Glutamatergic neuron (in vitro differentiated cells): ENCODE data around the gene ZNF423. TPM values are rescaled to one million over a fixed set of nuclear protein-coding genes. Genes with fewer than 3 reads are reported as not detected.

Experiments
- DNase-seq: peaks from one replicate; pipeline ENCODE4 v3.0.0; 2022
- H3K27ac Mint-ChIP-seq: one replicate; pipeline ENCODE4 v1.8.0; 2020; ENCODE audit warnings: mild to moderate bottlenecking, mixed read lengths, inconsistent platforms; ENCODE audit not compliant: unreplicated experiment
- H3K27me3 Mint-ChIP-seq: one replicate; pipeline ENCODE4 v1.8.0; 2020; ENCODE audit warnings: mild to moderate bottlenecking, moderate library complexity, mixed read lengths, inconsistent platforms; ENCODE audit not compliant: unreplicated experiment
- H3K36me3 Mint-ChIP-seq: one replicate; pipeline ENCODE4 v1.8.0; 2020; ENCODE audit warnings: mild to moderate bottlenecking, mixed read lengths, inconsistent platforms; ENCODE audit not compliant: unreplicated experiment
- H3K4me1 Mint-ChIP-seq: one replicate; pipeline ENCODE4 v1.8.0; 2020; ENCODE audit warnings: mild to moderate bottlenecking, low read depth, mixed read lengths, inconsistent platforms; ENCODE audit not compliant: unreplicated experiment
- H3K4me3 Mint-ChIP-seq: one replicate; pipeline ENCODE4 v1.8.0; 2020; ENCODE audit warnings: mild to moderate bottlenecking, mixed read lengths, inconsistent platforms; ENCODE audit not compliant: unreplicated experiment
- H3K9me3 Mint-ChIP-seq: one replicate; pipeline ENCODE4 v1.8.0; 2020; ENCODE audit warnings: mild to moderate bottlenecking, moderate library complexity, mixed read lengths, inconsistent platforms; ENCODE audit not compliant: unreplicated experiment
- CTCF ChIP-seq: fragments of 200-600 bp; sonication (generic); IDR thresholded peaks from one replicate; pipeline ENCODE4 v1.5.0; 2021; ENCODE audit not compliant: partially characterized antibody, unreplicated experiment
- total RNA-seq: library from RNA; stranded (reverse); fragmentation: NEBNext Ultra II Directional; extraction: Animal tissue kit (Norgen Biotek cat#: 25700); gene quantifications from one replicate; pipeline ENCODE4 v1.2.1, GENCODE V29; 2021; ENCODE audit not compliant: unreplicated experiment

The ZNF423 gene
- total RNA-seq, 1 donor from 2014 or later: 149 TPM

- H3K9me3 Mint-ChIP-seq: peaks cover 6% of the 10 kb centered on the region
- DNase-seq: peak; percentile 14
- no peak for TF ChIP-seq CTCF
- peaks cover 3% of the 10 kb centered on the region for H3K36me3 Mint-ChIP-seq
- H3K27ac Mint-ChIP-seq: peak overlapping the region; percentile 18
- H3K27me3 Mint-ChIP-seq: peaks cover 2% of the 10 kb centered on the region
- H3K4me3 Mint-ChIP-seq: no peak overlapping the region
- peaks cover 15% of the 10 kb centered on the region for H3K4me1 Mint-ChIP-seq
Measured at GRCh38 chr16:49463529-49463928, 392.4 kb downstream of the ZNF423 start.

GRCh38 chr16:49462989-49463371 lies 392.9 kb downstream of the ZNF423 start:
- peaks cover 2% of the 10 kb centered on the region for H3K27me3 Mint-ChIP-seq
- peaks cover 20% of the 10 kb centered on the region for H3K4me1 Mint-ChIP-seq
- H3K36me3 Mint-ChIP-seq: peaks cover 7% of the 10 kb centered on the region
- peak; percentile 4 for DNase-seq
- H3K4me3 Mint-ChIP-seq: no peak overlapping the region
- no peak overlapping the region for H3K27ac Mint-ChIP-seq
- no peak for TF ChIP-seq CTCF
- peaks cover 7% of the 10 kb centered on the region for H3K9me3 Mint-ChIP-seq

GRCh38 chr16:49462362-49462988 lies 393.4 kb downstream of the ZNF423 start:
- peaks cover 7% of the 10 kb centered on the region for H3K36me3 Mint-ChIP-seq
- TF ChIP-seq CTCF: no peak
- H3K4me1 Mint-ChIP-seq: peaks cover 20% of the 10 kb centered on the region
- H3K4me3 Mint-ChIP-seq: peak overlapping the region; percentile 14
- no peak overlapping the region for H3K27ac Mint-ChIP-seq
- peaks cover 2% of the 10 kb centered on the region for H3K27me3 Mint-ChIP-seq
- DNase-seq: peak; percentile 2
- peaks cover 7% of the 10 kb centered on the region for H3K9me3 Mint-ChIP-seq

- Mint-ChIP-seq H3K9me3 (peaks cover 7% of the 10 kb centered on the region), H3K27me3 (peaks cover 2% of the 10 kb centered on the region)
Measured at GRCh38 chr16:49461517-49461951, 394.4 kb downstream of the ZNF423 start.

More at GRCh38 chr16:49461517-49461951, 394.4 kb downstream of the ZNF423 start:
- peak; percentile 10 for DNase-seq
- Mint-ChIP-seq H3K27ac (peak overlapping the region; percentile 13), H3K4me3 (no peak overlapping the region), H3K36me3 (peaks cover 7% of the 10 kb centered on the region), H3K4me1 (peaks cover 20% of the 10 kb centered on the region)
- no peak for TF ChIP-seq CTCF
